Posterior vena cava (tissue), 2 donors: ENCODE data around the gene RNF183. TPM values are rescaled to one million over a fixed set of nuclear protein-coding genes. Genes with fewer than 3 reads are reported as not detected.

Experiments used
- total RNA-seq, 2 donors: library from RNA; stranded (reverse); fragmentation: NEBNext Ultra II Directional; extraction: Animal tissue kit (Norgen Biotek cat#: 25700); gene quantifications; one replicate each; pipeline ENCODE4 v1.2.1, GENCODE V29; 2021
- donor health status: DM: yes; HTN: yes; CAD: no.
- donor health status: DM: yes; HTN: yes; CAD: no.

RNF183 gene
- total RNA-seq, 2 donors from 2014 or later: not detected

Other genes with a start within 250 kb of the RNF183 start
- 1 to 10 TPM; 3.6 to 4.4 TPM for gene ZFP37, start 246.7 kb downstream of the RNF183 start, total RNA-seq
- 10 to 100 TPM in 1 of 2 donors, 1 to 10 TPM in 1; 9.7 to 13.6 TPM for gene SLC31A2, start 152.4 kb downstream of the RNF183 start, total RNA-seq
- 10 to 100 TPM; 25.5 to 29.7 TPM for gene FKBP15, start 82.1 kb downstream of the RNF183 start, total RNA-seq
- gene SLC31A1, start 81.8 kb downstream of the RNF183 start, total RNA-seq: 10 to 100 TPM; 15.0 to 15.2 TPM
- gene CDC26, start 27.8 kb downstream of the RNF183 start, total RNA-seq: 10 to 100 TPM; 24.5 to 32.3 TPM
- gene PRPF4, start 27.7 kb downstream of the RNF183 start, total RNA-seq: 10 to 100 TPM; 13.7 TPM
- gene WDR31, start 36.9 kb upstream of the RNF183 start, total RNA-seq: 1 to 10 TPM; 2.1 to 2.3 TPM
- under 1 TPM; 0.14 to 0.28 TPM for gene BSPRY, start 46.2 kb upstream of the RNF183 start, total RNA-seq
- gene HDHD3, start 73.6 kb upstream of the RNF183 start, total RNA-seq: 10 to 100 TPM in 1 of 2 donors, 1 to 10 TPM in 1; 7.6 to 10.6 TPM
- 10 to 100 TPM; 33.1 to 41.2 TPM for gene ALAD, start 97.9 kb upstream of the RNF183 start, total RNA-seq
- 10 to 100 TPM; 24.3 to 25.4 TPM for gene POLE3, start 107.3 kb upstream of the RNF183 start, total RNA-seq
- gene C9orf43, start 107.4 kb upstream of the RNF183 start, total RNA-seq: under 1 TPM; 0.32 to 0.33 TPM
- gene RGS3, start 160.4 kb upstream of the RNF183 start, total RNA-seq: 10 to 100 TPM; 66.2 to 71.4 TPM